PC-9 (cell line): ENCODE measurements around the gene ADGRG7.

Source experiments
- CTCF ChIP-seq: fragments of 200-600 bp; sonication (generic); conservative IDR thresholded peaks from 2 replicates; pipeline ENCODE4 v1.6.1; 2017; ENCODE audit warnings: mixed run types, antibody characterized with exemption, mild to moderate bottlenecking, moderate library complexity
- EZH2 ChIP-seq: fragments of 200-600 bp; sonication (generic); IDR thresholded peaks from 2 replicates; pipeline ENCODE4 v1.8.0; 2017; ENCODE audit warnings: antibody characterized with exemption, low read depth

DNA sequence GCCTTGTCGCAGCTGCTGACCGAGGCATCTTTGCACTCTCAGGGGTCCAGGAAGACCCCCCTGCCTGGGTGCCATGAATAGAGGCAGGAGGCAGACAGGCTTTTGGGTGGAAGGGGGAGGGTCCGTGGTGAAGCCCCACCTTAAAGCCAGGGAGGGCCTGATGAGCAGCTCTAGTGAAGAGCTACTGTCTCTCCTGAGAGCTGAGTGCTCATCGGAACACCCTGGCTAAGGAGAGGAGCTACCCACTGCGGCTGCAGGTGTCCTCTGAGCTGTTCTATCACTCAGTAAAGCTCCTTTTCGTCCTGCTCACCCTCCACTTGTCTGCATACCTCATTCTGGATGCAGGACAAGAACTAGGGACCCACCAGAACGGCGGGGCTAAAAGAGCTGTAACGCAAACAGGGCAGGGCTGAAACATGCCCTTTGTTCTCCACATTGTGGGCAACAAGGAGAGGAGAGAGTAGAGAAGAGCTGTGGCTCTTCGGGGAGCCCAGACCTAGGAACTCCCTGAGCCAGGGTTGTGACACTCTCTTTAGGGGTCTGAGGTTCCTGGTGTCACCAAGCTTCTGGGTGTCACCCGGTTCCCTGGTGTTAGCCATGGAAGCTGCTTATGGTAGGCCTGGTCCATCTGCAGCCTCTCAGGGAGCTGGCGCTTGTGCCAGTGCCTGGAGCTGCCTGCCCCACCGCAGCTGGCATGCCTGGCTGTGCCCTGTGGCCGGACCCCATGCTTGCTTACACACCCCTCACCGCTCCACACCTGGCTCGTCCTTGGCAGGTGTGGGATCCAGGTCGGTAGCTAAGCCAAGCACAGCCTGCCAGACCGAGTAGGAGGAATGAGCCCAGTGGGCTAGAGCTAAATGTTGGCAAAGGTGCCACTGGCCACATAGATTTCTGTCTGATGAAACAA, 73.7 kb downstream of the ADGRG7 start:
- no peak for TF ChIP-seq CTCF
- TF ChIP-seq EZH2: no peak
